Gastroesophageal sphincter (tissue), 3 donors: Measurements from ENCODE around the gene OR12D2.

Experiments
- CTCF ChIP-seq, 4 experiments: fragments of 200-600 bp in 2 of 4; fragments of 450-650 bp in 2 of 4; sonication (generic) in 1 of 4; IDR thresholded peaks; one replicate each; pipeline ENCODE4 v1.5.1; 2017 to 2019; ENCODE audit warnings: antibody characterized with exemption in 4 of 4, mild to moderate bottlenecking in 2 of 4, moderate library complexity in 2 of 4
- POLR2A ChIP-seq, 2 donors: fragments of 450-650 bp; IDR thresholded peaks; one replicate each; pipeline ENCODE4 v1.6.1; 2017; ENCODE audit warnings: antibody characterized with exemption in 2 of 2, mild to moderate bottlenecking in 2 of 2, moderate library complexity in 1 of 2

DNA sequence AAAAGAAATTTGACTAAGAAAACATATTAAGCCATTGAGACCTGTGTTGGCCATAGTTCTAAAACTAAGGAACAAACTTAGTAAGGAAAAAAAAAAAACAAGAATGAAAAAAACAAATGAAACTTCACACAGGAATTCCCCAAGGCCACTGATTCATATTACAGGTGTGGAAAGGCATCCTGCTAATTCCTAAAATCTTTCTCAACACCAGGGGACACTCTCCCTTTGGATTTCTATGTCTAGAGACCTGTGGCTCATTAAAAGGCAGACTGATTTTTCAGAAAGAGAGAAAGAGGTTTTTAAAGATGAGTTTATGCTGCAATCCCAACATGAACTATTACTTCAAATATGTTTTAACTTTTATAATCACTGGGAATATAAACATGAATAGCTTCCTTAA lies 19.2 kb downstream of the OR12D2 start, which contains the start of gene OR12D1:
- TF ChIP-seq POLR2A (IDR thresholded peaks at IDR 0.05), result no peak
- TF ChIP-seq CTCF (IDR thresholded peaks at IDR 0.05), result peak in 1 of 4 experiments; percentile 8
